ENCODE results near the gene FAM118A.
"Not testable (repeated sequence)": the region's sequence is repeated elsewhere in the genome, so short reads cannot be mapped to it uniquely, and the experiment has no call there.

FAM118A gene

DNA sequence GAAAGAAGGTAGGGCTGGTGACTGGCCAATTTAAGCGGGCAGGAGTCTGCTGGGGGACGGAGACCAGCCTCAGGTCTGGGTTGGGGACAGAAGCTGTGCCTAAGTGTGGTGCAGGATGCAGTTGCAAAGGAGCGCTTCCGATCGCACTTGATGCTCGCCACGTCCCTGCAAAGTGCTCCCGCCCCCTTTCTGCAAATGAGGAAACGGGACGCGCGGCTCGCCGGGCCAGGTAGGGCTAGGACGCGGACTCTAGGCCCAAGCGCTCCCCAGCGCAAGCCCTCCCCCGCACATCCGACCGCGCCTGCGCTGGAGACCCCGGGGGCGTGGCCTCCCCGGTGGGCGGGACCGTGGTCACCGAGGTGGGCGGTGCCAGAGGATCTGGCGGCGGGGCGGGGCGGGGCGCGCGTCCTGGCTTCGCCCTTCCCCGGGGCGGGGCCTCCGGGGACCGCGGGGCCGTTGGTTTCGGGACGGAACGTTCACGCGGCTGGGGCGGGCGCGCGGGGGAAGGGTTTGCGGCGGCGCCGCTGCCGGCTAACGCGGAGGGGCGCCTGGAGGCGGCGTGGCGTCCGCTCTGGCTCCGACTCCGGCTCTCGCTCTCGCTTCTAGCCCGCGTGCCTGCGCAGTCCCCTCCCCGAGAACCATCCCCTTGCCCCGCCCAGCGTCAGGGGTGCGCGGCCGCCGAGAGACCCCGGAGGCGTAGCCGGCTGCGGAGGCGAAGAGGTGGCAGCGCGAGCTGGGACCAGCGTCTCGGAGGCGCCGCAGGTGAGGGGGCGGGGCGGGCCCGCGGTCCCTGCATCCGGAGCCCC, at the start of gene FAM118A:
Gene FAM118A (plus strand): TSS at position 513 of the 806 bp plus-strand sequence. CDS start 12,446 bp downstream, outside the sequence.
- peak; percentile 78 to 79 for DNase-seq

DNA sequence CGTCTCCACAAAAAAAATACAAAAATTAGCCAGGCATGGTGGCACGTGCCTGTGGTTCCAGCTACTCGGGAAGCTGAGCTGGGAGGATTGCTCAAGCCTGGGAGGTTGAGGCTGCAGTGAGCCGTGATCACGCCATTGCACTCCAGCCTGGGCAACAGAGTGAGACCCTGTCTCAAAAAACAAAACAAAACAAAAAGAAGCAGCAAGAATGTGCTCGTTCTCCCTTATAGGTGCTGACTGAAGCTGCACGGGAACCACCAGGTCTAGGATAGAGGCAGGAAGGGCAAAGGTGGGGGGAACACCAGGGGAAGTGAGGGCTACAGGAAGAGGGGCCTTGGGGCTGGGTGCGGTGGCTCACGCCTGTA, 49.4 kb upstream of the FAM118A start:
- not testable (repeated sequence) for DNase-seq

- no peak for DNase-seq
Measured at GRCh38 chr22:45261407-45262088, 48.2 kb upstream of the FAM118A start.

DNA sequence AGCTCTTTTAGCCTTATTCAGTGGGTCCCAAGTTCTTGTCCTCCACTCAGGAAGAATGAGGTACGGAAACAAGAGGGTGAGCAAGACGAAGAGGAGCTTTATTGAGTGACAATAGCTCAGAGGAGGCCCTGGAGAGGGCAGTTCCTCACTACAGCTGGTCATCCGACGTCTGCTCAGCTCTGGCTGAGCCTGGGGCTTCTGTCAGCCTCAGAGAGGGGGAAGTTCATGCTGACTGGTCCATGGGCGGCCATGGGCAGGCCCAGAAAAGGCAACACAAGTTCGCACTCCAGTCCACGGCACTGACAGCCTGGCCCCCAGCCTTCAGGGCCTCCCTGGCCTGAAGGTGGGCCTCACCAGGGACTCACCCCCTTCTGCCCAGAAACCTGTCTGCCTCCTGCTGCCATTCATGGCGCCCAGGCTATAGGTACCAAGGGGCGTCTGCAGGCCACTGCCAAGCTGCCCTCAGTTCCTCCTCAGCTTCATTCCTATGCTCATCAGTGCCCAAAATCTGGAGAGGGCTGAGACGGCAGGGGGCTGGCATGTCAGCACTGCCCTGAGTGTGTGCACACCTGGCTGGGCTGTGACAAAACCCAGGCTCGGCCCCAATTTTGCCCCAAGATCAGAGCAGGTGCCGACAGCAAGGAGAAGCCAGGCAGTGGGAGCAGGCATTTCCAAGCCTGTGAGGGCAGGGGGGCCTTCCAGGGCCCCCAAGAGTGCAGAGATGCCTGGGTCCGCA, 47.4 kb upstream of the FAM118A start:
- DNase-seq: no peak

GRCh38 chr22:45262931-45263462, 46.7 kb upstream of the FAM118A start:
- DNase-seq: no peak

GRCh38 chr22:45263463-45264269, 46.1 kb upstream of the FAM118A start:
- peak; percentile 61 to 72 for DNase-seq

GRCh38 chr22:45265535-45265934, 44.2 kb upstream of the FAM118A start:
- no peak for DNase-seq

DNA sequence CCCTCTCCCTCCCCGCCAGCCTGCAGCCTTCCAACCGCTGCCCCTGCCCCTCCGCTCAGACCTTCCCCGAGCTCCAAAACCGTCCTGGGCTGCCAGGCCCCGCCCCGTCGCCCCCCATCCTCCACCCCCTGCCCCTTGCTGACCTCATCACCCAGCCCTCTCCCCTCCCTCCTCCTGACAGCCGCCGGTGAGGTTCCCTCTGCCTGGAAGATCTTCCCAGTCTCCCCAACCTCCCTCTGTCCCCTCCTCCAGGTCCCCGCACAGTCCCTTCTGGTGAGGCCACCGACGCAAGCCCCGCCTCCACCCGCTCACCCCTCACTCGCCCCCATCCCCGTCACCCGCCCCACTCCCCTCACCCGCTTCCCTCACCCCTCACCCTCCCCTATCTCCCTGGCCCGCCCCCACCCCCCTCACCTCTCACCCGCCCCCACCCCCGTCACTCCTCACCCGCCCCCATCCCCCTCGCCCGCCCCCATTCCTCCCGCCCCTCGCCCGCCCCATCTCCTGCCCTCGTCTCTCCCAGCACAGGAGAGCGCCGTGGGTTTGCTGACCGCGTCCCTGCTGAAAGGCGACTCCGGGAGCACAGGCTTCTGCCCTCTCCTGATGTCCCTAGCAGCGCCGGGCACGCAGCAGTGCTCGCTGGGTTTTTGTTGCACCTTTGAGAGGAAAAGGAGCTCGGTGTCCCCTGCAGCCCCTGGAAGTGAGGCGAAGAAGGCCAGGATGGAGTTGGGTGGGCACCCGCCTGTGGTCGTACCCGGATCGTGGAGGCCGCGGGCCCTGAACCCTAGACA, 41.4 kb upstream of the FAM118A start:
- DNase-seq: no peak

GRCh38 chr22:45268958-45269844, 40.5 kb upstream of the FAM118A start:
- DNase-seq: peak; percentile 51 to 63

GRCh38 chr22:45270095-45271020, 39.4 kb upstream of the FAM118A start:
- no peak for DNase-seq

- DNase-seq: no peak
Measured at GRCh38 chr22:45271667-45272201, 38.0 kb upstream of the FAM118A start.

DNA sequence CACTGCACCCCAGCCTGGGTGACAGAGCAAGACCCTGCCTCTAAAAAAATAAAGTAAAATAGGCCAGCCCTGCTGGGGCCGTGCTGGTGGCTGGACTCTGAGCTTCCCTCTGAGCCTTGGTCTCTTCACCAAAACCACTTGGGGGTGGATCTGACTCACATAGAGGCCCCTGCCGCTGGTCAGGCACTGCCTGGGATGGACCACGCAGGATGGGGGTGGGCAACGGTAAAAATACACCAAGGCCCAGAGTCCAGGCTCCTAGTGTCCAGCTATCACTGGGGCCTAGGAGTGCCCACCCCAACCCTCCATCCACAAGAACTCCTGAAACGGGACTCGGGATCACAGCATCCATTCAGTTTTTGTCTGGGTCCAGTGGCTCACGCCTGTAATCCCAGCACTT, 37.2 kb upstream of the FAM118A start:
- DNase-seq: no peak

GRCh38 chr22:45273452-45274075, 36.2 kb upstream of the FAM118A start:
- no peak for DNase-seq

DNA sequence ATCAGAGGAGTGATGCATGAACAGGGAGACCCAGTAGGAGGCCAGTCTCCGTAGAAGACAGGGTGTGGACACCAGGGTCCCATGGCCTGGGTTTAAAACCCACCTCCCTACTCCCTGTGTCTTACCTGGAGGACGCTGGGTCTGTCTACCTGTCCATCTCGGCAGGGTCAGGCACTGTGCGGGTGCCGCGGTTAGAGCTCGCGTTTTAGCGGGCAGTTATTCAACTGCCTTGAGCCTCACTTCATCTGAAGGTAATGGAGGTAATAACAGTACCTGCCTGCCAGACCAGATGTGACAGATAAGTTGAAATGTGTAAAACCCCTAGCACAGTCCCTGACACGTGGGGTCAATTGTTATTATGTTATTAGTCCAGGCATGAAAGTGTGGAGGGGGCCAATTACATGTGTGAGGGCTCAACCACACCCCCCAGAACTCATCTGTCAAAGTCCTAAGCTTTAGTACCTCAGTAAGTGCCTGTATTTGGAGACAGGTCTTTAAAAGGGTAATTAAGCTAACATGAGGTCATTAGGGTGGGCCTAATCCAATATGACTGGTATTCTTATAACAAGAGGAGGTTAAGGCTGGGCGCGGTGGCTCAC, 33.1 kb upstream of the FAM118A start:
- DNase-seq: no peak

GRCh38 chr22:45277720-45278119, 32.0 kb upstream of the FAM118A start:
- DNase-seq: not testable (repeated sequence)

DNA sequence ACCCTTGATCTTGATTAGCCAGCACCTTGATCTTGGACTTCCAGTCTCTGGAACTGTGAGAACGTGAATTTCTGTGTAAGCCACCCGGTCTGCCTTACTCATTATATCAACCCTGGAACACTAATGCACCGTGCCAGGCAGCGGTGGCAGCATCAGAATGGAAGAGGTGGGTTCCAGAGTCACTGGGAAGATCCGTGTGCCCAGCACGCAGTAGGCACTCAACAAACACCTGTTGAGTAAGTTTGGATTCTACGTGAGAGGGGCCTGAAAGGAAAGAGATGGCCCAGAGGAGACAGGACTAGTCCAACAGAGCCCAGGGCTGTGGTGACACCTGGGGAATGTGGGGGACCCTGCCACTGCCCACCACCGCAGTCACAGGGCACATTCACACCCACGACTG, 31.6 kb upstream of the FAM118A start:
- no peak for DNase-seq

DNA sequence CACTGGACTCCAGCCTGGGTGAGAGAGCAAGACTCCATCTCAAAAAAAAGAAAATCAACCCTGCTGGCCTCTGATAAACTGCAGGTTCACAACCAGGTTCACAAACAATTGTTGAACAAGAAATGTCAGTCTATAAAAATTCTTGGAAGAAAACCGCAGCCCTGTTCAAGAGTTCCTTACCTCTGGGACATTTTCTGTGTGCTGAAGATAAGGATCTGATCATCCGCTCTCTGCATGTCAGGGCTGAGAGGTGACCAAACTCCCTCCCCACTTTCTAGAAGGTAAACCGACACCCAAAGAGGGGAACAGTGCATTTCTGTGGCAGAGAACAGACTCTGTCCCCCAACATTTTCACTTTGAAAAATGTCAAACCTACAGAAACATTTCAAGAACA, 29.1 kb upstream of the FAM118A start:
- DNase-seq: no peak

GRCh38 chr22:45281010-45281409, 28.7 kb upstream of the FAM118A start:
- DNase-seq: no peak

All from Kasumi-1 (cell line).